SK-N-SH treated with all-trans-retinoic acid at 6 μM for 48 hours (cell line): ENCODE results near the gene NPLOC4.

Source experiments
- ARNTL ChIP-seq: fragments of 450-650 bp; formaldehyde crosslinking; IDR thresholded peaks from 2 replicates; pipeline ENCODE4 v1.5.0; 2020; ENCODE audit warnings: low read depth, mild to moderate bottlenecking, moderate library complexity, borderline replicate concordance
- CREB5 ChIP-seq: fragments of 250-450 bp; sonication (Bioruptor Pico); IDR thresholded peaks from 2 replicates; pipeline ENCODE4 v1.5.1; 2020; ENCODE audit warnings: low read depth, mild to moderate bottlenecking, moderate library complexity
- ISL1 ChIP-seq: fragments of 250-450 bp; sonication (Bioruptor Pico); IDR thresholded peaks from 2 replicates; pipeline ENCODE4 v2.1.2; 2022; ENCODE audit warnings: mild to moderate bottlenecking, moderate library complexity
- OSR1 ChIP-seq: fragments of 250-450 bp; sonication (Bioruptor Pico); IDR thresholded peaks from 2 replicates; pipeline ENCODE4 v1.8.0; 2022; ENCODE audit warnings: moderate library complexity, mild to moderate bottlenecking, inconsistent platforms
- PATZ1 ChIP-seq: fragments of 250-450 bp; sonication (Bioruptor Pico); IDR thresholded peaks from 2 replicates; pipeline ENCODE4 v1.8.0; 2020; ENCODE audit warnings: mild to moderate bottlenecking, moderate library complexity, borderline replicate concordance
- RARB ChIP-seq: fragments of 250-450 bp; sonication (Bioruptor Pico); IDR thresholded peaks from 2 replicates; pipeline ENCODE4 v1.8.0; 2021; ENCODE audit warnings: mild to moderate bottlenecking, moderate library complexity
- SNAI2 ChIP-seq: fragments of 250-450 bp; sonication (Bioruptor Pico); IDR thresholded peaks from 2 replicates; pipeline ENCODE4 v1.5.0; 2020; ENCODE audit warnings: mild to moderate bottlenecking, moderate library complexity
- TOX ChIP-seq: fragments of 250-450 bp; sonication (Bioruptor Pico); IDR thresholded peaks from 2 replicates; pipeline ENCODE4 v1.8.0; 2021; ENCODE audit warnings: mild to moderate bottlenecking, moderate library complexity, borderline replicate concordance
- TSHZ2 ChIP-seq: fragments of 250-450 bp; sonication (Bioruptor Pico); IDR thresholded peaks from 2 replicates; pipeline ENCODE4 v1.5.0; 2020; ENCODE audit warnings: mild to moderate bottlenecking, moderate library complexity
- ZC3H10 ChIP-seq: fragments of 250-450 bp; sonication (Bioruptor Pico); IDR thresholded peaks from 2 replicates; pipeline ENCODE4 v1.5.1; 2021; ENCODE audit warnings: mild to moderate bottlenecking, moderate library complexity
- ZFP3 ChIP-seq: fragments of 250-450 bp; sonication (Bioruptor Pico); IDR thresholded peaks from 2 replicates; pipeline ENCODE4 v1.5.0; 2020; ENCODE audit warnings: mild to moderate bottlenecking, moderate library complexity
- ZNF70 ChIP-seq: fragments of 450-650 bp; formaldehyde crosslinking; IDR thresholded peaks from 2 replicates; pipeline ENCODE4 v1.5.0; 2020; ENCODE audit warnings: mild to moderate bottlenecking, moderate library complexity
- ZNF8 ChIP-seq: fragments of 450-650 bp; formaldehyde crosslinking; IDR thresholded peaks from 2 replicates; pipeline ENCODE4 v1.5.0; 2020; ENCODE audit warnings: mild to moderate bottlenecking, moderate library complexity

DNA sequence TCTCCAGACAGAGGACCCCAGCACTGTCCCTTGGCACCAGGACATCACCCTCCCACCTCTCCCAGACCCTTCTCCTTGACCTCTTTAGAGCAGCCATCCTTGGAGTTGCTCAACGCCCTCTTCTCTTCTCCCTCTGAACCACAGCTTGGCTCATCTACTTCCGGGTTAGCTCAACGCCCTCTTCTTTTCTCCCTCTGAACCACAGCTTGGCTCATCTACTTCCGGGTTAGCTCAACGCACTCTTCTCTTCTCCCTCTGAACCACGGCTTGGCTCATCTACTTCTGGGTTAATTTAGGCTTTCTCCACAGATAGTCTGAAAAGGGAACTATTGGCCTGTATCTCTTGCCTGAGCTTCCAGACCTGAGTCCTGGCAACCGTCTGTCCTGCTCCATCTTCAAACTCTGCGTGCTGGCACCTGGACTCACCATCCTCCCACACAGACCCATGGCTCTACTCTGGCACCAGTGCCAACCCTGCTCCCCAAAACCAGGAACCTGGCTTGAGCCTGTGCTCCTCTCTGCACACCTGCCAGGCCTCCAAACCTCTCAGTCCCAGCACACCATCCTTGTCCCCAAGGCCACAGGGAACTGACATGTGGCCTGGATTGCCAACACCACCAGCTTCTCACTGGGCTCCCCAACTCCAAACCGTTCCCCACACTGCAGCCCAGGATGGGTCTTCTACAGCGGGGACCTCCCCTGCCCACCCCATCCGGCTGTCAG lies 59.5 kb downstream of the NPLOC4 start:
- no peak for TF ChIP-seq PATZ1 (CRISPR knock-in tag)
- TF ChIP-seq ZFP3 = no peak
- TF ChIP-seq ZC3H10 = no peak
- no peak for TF ChIP-seq SNAI2
- no peak for TF ChIP-seq TOX
- TF ChIP-seq TSHZ2 (CRISPR knock-in tag) = no peak
- no peak for TF ChIP-seq OSR1 (CRISPR knock-in tag)
- TF ChIP-seq ARNTL = no peak
- TF ChIP-seq CREB5 = no peak
- no peak for TF ChIP-seq RARB (CRISPR knock-in tag)
- TF ChIP-seq ZNF70 (CRISPR knock-in tag) = no peak
- no peak for TF ChIP-seq ZNF8
- TF ChIP-seq ISL1 (CRISPR knock-in tag) = no peak
